Glomerular endothelial cell (primary cell): ENCODE measurements around the gene LENG8. TPM values are rescaled to one million over a fixed set of nuclear protein-coding genes. Genes with fewer than 3 reads are reported as not detected.
"Not testable (repeated sequence)": the region's sequence is repeated elsewhere in the genome, so short reads cannot be mapped to it uniquely, and the experiment has no call there.

Source experiments
- DNase-seq: peaks from one replicate; pipeline ENCODE4 v3.0.0-alpha.2; 2011; ENCODE audit warnings: low read depth, low spot score; ENCODE audit errors: extremely low read depth
- total RNA-seq: library from RNA; depleted of rRNA; stranded (reverse); fragments of >200 nt; gene quantifications from 2 replicates; pipeline ENCODE4 v1.2.3, GENCODE V29; 2015

The LENG8 gene
- total RNA-seq, 1 donor from 2014 or later = 127 TPM

- not testable (repeated sequence) for DNase-seq
These were observed 60.4 kb downstream of the LENG8 start for GRCh38 chr19:54509200-54509940.

Other genes starting within 250 kb of the LENG8 start
- gene RPS9, start 248.3 kb upstream of the LENG8 start, total RNA-seq = 1,387 and 1,829 TPM in 2 replicates
- not detected in 2 replicates for gene LILRB3, start 226.2 kb upstream of the LENG8 start, total RNA-seq
- gene LILRA6, start 206.4 kb upstream of the LENG8 start, total RNA-seq = not detected in 2 replicates
- gene LILRB5, start 191.9 kb upstream of the LENG8 start, total RNA-seq = not detected in 2 replicates
- not detected in 2 replicates for gene LILRB2, start 168.1 kb upstream of the LENG8 start, total RNA-seq
- not detected in 2 replicates for gene LILRA5, start 136.0 kb upstream of the LENG8 start, total RNA-seq
- gene LILRA4, start 110.0 kb upstream of the LENG8 start, total RNA-seq = not detected in 2 replicates
- not detected in 2 replicates for gene LAIR1, start 84.3 kb upstream of the LENG8 start, total RNA-seq
- not detected in 2 replicates for gene TTYH1, start 33.7 kb upstream of the LENG8 start, total RNA-seq
- gene LENG9, start 14.6 kb downstream of the LENG8 start, total RNA-seq = 3.7 and 4.1 TPM in 2 replicates
- gene CDC42EP5, start 24.1 kb downstream of the LENG8 start, total RNA-seq = 172 and 177 TPM in 2 replicates
- gene LAIR2, start 53.6 kb downstream of the LENG8 start, total RNA-seq = not detected in 2 replicates
- not detected in 2 replicates for gene LILRA2, start 124.6 kb downstream of the LENG8 start, total RNA-seq
- not detected in 2 replicates for gene LILRA1, start 144.4 kb downstream of the LENG8 start, total RNA-seq
- gene LILRB1, start 181.3 kb downstream of the LENG8 start, total RNA-seq = 0.10 and 1.2 TPM in 2 replicates
- gene LILRB4, start 213.8 kb downstream of the LENG8 start, total RNA-seq = not detected in 2 replicates